Stimulated activated CD4-positive, alpha-beta T cell treated with anti-CD3 and anti-CD28 coated beads, Interleukin-4, amount 100 ng/mL, for 24 hours (primary cell): ENCODE results near the gene SPEM2.

Source experiments
- DNase-seq: peaks from one replicate; pipeline ENCODE4 v3.0.0-alpha.2; 2020

SPEM2 gene

GRCh38 chr17:7475764-7476422 is 50.5 kb downstream of the SPEM2 start:
- DNase-seq, result no peak

GRCh38 chr17:7476494-7476893 is 51.1 kb downstream of the SPEM2 start:
- DNase-seq, result no peak

- no peak for DNase-seq
Observed at GRCh38 chr17:7476951-7477350, 51.5 kb downstream of the SPEM2 start.
